Right lung (tissue), 5 donors: ENCODE measurements around the gene ZNF408. TPM values are rescaled to one million over a fixed set of nuclear protein-coding genes. Genes with fewer than 3 reads are reported as not detected.

Experiments
- DNase-seq, 2 donors: peaks; one replicate each; pipeline ENCODE4 v3.0.0-alpha.2; 2013
- polyA plus RNA-seq, 5 donors: library from polyadenylated mRNA; unstranded; fragments of 120-200 nt; gene quantifications; one replicate each; pipeline versions ENCODE4 v1.2.1 to v1.2.3, GENCODE V29; 2013; ENCODE audit warnings: inconsistent platforms in 1 of 5, low replicate concordance in 1 of 5; ENCODE audit not compliant: insufficient read length in 5 of 5, insufficient read depth in 1 of 5

ZNF408 gene
- polyA plus RNA-seq, 5 donors, result 8.7 to 12.5 (median 10.9) TPM

- no peak for DNase-seq
Measured at GRCh38 chr11:46724088-46724487, 23.3 kb downstream of the ZNF408 start.

DNA sequence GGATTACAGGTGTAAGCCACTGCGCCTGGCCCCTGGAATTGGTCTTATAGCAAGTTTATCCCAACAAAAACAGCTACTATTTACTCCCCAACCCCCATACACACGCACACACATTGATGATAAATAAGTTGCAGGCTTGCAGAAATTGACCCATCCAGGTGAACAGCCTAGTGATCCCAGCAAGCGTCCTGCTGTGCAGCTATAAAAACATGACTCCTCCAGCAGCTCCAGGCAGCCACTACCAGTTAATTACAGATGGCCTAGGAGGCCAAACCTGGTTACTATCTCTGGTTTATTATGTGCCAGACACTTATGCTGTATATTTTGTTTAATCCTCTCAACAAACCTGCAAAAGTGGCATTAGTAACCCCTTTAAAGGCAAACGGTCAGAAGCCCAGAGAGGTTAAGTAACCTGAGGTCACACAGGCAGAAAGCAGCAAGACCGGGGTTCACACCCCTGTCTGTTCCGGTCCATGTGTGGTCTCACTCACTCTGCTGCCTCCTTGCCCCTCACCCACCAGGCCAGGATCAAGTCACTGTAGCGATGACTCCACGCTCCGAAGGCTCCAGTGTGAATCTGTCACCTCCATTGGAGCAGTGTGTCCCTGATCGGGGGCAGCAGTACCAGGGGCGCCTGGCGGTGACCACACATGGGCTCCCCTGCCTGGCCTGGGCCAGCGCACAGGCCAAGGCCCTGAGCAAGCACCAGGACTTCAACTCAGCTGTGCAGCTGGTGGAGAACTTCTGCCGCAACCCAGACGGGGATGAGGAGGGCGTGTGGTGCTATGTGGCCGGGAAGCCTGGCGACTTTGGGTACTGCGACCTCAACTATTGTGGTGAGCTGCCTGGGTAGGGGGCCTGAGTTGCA is 24.7 kb downstream of the ZNF408 start:
- no peak for DNase-seq

DNA sequence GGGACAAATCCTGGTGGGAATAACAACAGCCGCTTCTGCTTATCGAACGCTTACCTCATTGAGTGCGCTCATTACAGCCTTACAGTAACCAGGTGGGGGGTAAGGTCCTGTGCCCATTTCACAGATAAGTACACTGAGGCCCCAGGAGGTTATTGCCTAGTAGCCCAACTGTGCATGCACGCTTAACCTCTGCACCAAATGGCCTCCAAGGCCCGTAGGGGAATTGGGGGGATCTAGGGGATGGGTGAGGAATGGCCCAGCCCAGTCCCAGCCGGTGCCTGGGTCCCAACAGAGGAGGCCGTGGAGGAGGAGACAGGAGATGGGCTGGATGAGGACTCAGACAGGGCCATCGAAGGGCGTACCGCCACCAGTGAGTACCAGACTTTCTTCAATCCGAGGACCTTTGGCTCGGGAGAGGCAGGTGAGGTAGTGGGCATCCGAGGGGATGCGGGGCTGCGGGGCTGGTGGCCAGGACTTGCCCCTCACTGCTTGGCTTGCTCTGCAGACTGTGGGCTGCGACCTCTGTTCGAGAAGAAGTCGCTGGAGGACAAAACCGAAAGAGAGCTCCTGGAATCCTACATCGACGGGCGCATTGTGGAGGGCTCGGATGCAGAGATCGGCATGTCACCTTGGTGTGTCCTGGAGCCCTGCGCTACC is 25.5 kb downstream of the ZNF408 start:
- DNase-seq, result no peak

- no peak for DNase-seq
Measured at GRCh38 chr11:46727952-46728658, 27.3 kb downstream of the ZNF408 start.

DNA sequence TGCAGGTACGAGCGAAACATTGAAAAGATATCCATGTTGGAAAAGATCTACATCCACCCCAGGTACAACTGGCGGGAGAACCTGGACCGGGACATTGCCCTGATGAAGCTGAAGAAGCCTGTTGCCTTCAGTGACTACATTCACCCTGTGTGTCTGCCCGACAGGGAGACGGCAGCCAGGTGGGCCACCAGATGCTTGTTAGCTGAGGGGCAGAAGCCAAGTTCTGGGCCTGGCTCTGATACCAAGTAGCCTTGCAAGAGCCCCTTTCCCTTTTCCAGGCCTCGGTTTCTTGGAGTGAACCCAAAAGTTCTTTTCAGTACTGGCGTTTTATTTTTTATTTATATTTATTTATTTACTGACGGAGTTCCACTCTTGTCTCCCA is 27.8 kb downstream of the ZNF408 start:
- DNase-seq, result no peak

DNA sequence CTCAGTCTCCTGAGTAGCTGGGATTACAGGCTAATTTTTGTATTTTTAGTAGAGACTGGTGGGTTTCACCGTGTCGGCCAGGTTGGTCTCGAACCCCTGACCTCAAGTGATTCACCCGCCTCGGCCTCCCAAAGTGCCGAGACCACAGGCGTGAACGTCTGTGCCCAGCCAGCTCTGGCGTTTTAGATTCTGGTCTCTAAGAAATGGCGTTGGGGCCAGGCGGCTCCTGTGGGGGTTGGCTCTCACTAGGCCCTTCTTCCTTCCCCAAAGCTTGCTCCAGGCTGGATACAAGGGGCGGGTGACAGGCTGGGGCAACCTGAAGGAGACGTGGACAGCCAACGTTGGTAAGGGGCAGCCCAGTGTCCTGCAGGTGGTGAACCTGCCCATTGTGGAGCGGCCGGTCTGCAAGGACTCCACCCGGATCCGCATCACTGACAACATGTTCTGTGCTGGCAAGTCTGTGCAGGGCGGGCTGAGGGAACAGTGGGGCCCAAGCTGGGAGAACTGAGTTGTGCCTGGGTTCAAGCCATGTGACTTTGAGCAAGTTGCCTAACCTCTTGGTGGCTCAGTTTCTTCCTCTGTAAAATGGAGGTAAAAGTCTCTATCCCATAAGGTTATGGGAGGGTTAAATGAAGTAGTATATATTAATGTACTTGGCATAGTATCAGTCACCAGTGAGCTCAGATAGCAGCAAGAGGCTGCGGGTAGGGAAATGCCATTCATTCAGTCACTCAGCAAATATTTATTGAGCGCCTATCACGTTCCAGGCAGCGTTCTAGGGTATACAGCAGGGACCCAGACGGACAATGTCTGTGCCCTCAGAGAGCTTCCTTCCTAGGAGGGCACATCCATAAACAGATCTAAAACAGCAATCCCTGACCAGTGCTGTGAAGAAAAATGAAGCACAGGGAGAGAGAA is 28.5 kb downstream of the ZNF408 start:
- no peak for DNase-seq

DNA sequence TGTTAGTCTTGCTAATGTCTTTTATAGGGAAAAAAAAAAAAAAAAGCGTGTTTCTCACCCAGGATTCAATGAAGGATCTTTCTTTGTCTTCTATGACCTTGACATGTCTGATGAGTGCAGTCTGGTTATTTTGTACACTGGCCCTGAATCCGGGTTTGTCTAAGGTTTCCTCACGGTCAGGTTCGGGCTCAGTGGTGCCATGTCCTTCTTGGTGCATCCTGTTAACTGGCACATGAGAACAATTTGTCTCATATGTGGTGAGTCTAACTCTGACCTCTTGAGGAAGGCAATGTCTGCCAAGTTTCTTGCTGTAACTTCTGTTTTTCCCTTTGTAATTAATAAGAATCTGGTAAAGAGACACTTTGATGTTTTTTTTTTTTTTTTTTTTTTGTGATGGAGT is 30.7 kb downstream of the ZNF408 start:
- no peak for DNase-seq

- DNase-seq, result no peak
Measured at GRCh38 chr11:46733234-46733633, 32.4 kb downstream of the ZNF408 start.

DNA sequence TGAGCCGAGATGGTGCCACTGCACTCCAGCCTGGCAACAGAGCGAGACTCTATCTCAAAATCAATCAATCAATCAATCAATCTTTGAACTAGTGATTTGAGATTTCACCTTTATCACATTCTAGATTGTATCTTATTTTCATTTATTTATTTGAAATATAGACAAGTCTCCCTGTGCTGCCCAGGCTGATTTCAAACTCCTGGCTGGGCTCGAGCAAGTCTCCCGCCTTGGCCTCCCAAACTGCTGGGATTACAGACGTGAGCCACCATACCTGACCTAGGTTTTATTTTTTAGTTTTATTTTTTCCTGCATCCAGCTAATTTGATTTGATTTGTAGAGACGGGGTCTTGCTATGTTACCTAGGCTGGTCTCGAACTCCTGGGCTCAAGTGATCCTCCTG is 35.3 kb downstream of the ZNF408 start:
- no peak for DNase-seq

- DNase-seq, result no peak
Measured at GRCh38 chr11:46736615-46737014, 35.8 kb downstream of the ZNF408 start.

DNA sequence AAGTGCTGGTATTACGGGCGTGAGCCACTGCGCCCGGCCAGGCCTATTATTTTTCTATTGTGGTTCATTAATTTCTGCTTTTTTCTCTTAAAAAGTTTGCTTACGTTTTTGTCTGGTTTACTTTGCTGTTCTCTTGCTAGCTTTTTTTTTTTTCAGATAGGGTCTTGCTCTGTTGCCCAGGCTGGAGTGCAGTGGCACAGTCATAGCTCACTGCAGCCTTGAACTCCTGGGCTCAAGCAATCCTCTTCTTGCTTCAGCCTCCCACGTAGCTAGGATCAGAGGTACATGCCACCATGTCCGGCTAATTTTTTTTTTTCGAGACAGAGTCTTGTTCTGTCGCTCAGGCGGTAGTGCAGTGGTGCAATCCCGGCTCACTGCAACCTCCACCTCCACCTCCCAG is 36.9 kb downstream of the ZNF408 start:
- no peak for DNase-seq

DNA sequence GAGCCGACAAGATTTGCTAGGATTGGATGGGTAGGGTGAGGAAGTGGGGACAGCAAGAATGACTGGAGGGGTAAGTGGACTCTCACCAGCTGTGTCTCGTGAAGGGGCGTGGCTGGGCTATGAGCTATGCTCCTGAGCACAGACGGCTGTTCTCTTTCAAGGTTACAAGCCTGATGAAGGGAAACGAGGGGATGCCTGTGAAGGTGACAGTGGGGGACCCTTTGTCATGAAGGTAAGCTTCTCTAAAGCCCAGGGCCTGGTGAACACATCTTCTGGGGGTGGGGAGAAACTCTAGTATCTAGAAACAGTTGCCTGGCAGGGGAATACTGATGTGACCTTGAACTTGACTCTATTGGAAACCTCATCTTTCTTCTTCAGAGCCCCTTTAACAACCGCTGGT is 38.1 kb downstream of the ZNF408 start:
- no peak for DNase-seq

DNA sequence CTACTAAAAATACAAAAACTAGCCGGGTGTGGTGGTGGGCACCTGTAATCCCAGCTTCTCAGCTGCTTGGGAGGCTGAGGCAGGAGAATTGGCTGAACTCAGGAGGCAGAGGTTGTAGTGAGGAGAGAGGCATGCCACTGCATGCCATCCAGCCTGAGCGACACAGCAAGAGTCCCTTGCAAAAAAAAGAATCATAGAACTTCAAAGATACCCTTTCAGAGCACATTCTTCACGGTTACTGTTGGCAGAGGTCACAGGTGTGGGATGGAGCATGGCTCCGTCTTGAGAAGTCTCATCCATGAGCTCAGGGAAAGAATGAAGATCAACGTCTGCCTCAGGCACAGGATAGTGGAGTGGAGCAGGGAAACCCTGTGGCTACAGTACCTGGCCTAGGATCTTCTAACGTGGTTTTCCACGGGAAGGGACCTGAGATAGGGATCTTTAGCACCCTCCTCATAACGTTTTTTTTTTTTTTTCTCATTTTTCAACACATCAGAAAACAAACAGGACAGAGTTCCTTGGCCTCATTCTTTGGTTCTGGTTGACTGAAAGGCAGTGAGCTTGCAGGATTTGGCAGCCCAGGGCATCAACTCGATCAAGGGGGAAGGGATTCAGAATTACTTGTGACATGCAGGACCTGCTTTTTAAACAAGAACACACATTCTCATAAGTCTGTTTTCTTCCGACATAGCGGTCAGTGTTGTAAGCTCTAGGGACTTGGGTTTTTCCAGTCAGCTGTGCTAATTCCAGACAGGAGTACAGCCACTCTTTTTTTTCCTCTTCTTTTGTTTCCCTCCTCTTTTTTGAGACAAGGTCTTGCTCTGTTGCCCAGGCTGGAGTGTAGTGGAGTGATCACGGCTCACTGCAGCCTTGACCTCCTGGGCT is 41.0 kb downstream of the ZNF408 start:
- no peak for DNase-seq

DNA sequence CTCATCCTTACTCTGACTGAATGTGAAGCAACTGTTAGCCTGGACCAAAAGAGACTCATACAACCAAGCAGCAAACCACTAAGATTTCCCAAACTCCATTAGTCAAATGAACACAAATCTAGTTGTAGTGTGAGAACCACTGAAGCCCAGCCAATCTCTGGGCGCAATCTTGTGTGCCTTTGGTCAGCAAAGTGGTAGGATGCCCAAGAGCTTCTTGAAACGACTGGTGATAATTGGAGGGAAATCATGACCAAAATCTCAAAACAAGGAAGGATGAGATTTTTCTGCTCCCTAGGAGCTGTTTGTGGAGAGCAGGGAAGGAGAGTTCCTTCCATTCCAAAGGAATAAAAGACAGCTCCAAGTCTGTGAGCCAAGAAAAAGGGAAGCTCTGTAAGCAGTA is 42.2 kb downstream of the ZNF408 start:
- no peak for DNase-seq

GRCh38 chr11:46743693-46744339 is 43.0 kb downstream of the ZNF408 start:
- DNase-seq, result no peak

DNA sequence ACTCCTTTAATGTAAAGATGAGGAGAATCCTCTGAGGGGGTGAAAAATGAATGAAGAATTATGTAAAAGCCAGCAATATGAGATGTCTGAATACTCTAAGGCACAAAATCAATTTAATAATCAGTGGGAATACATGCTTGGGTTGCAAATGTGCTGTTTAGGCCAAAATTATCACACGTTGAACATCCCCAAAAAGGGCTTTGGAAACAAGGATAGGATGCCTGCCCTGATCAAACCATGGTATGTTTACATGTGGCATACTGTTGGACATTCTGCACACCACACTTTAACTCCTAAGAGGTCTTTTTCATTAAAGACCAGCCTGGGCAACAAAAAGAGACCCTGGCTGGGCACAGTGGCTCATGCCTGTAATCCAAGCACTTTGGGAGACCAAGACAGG is 44.5 kb downstream of the ZNF408 start:
- DNase-seq, result no peak

DNA sequence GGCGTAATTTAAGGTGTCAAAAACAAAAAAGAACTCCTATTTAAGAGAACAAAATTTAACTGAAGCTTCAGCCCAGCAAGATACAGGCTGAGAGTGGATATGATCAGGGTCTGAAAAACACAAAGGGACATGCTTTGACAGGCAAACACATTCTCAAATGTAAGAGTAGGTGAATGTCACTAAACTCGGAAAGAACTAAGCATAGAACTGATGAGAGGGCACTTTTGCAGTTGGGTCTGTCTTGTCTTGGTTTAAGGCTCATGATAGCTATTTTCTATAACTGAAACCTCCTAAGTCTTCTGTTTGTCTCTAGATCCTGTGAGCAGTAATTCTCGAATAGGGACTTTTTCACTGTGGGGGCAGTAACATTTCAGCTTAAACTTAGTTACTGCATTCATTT is 45.2 kb downstream of the ZNF408 start:
- no peak for DNase-seq

DNA sequence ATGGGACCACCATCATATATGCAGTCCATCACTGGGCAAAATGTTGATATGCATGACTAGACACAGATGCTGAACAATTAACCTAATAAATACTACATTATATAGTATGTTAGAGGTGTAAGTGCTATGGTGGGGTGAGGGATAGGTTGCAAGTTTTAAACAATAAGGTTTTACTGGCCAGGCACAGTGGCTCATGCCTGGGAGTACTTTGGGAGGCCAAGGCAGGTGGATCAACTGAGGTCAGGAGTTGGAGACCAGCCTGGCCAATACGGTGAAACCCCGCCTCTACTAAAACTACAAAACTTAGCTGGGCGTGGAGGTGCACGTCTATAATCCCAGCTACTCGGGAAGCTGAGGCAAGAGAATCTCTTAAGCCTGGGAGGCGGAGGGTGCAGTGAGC is 46.3 kb downstream of the ZNF408 start:
- DNase-seq, result no peak
